ENCODE results near the gene NFKBIL1.
A peak's percentile ranks its signal among the peaks of the same experiment; 100 is the strongest.

NFKBIL1 gene

DNA sequence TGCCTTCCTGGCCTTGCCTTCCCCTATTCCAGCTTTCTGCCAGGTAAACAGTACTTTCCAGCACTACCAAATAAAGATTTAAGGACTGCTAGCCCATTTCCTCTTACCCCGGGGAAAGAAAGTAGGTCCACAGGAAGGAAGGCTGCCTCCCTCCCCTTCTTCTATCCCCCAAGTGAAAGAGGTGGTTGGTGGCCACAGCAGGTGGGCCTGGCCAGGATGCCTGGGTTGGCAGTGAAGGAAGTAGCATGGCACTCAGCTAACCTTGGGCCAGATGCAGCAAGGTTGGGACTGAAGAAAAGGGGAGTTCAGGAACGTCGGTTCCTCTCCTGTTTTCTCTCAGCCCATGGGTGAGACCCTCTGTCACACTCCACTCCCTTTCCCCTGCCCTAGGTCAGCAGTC is 8.9 kb downstream of the NFKBIL1 start:
- TF ChIP-seq, protein P1, sequence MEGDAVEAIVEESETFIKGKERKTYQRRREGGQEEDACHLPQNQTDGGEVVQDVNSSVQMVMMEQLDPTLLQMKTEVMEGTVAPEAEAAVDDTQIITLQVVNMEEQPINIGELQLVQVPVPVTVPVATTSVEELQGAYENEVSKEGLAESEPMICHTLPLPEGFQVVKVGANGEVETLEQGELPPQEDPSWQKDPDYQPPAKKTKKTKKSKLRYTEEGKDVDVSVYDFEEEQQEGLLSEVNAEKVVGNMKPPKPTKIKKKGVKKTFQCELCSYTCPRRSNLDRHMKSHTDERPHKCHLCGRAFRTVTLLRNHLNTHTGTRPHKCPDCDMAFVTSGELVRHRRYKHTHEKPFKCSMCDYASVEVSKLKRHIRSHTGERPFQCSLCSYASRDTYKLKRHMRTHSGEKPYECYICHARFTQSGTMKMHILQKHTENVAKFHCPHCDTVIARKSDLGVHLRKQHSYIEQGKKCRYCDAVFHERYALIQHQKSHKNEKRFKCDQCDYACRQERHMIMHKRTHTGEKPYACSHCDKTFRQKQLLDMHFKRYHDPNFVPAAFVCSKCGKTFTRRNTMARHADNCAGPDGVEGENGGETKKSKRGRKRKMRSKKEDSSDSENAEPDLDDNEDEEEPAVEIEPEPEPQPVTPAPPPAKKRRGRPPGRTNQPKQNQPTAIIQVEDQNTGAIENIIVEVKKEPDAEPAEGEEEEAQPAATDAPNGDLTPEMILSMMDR (conservative IDR thresholded peaks at IDR 0.05; ENCODE audit: low read length), result no peak
- DNase-seq (ENCODE audit: low read depth), result no peak

DNA sequence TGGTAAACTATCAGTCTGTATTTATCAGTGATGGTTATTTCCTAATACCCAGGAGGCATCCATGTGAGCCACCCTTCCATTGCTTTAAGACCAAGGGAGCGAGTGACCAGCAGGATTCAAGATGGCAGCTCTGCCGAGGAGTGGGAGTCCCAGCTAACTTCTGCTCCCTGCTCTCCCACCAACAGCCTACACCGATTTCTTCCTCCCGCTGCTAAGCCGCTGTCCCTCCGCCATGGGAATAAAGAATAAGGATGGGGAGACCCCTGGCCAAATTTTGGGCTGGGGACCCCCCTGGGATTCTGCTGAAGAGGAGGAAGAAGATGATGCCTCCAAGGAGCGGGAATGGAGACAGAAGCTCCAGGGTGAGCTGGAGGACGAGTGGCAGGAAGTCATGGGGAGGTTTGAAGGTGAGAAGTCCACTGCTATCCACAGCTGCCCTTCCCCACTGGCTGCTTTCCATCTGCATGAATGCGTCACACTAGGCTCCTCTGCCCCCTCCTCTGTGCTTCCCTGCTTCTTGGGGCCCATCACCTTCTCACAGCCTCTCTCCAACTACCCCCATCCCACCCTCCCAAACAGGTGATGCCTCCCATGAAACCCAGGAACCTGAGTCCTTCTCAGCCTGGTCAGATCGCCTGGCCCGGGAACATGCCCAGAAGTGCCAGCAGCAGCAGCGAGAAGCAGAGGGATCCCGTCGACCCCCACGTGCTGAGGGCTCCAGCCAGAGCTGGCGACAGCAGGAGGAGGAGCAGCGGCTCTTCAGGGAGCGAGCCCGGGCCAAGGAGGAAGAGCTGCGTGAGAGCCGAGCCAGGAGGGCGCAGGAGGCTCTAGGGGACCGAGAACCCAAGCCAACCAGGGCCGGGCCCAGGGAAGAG is 10.3 kb downstream of the NFKBIL1 start:
- TF ChIP-seq, protein P1 (conservative IDR thresholded peaks at IDR 0.05; ENCODE audit: low read length), result no peak
- no peak for DNase-seq (ENCODE audit: low read depth)
- no peak overlapping the region for H3K4me3 ChIP-seq (ENCODE audit: low read length)

More for the DNA sequence above, 8.9 kb downstream of the NFKBIL1 start:
- no peak overlapping the region for H3K4me3 ChIP-seq (ENCODE audit: low read length)

- no peak for DNase-seq (ENCODE audit: low read depth)
- TF ChIP-seq, protein P1 (conservative IDR thresholded peaks at IDR 0.05; ENCODE audit: low read length), result no peak
- no peak overlapping the region for H3K4me3 ChIP-seq (ENCODE audit: low read length)
Observed at GRCh38 chr6:31558318-31558625, 10.9 kb downstream of the NFKBIL1 start.

DNA sequence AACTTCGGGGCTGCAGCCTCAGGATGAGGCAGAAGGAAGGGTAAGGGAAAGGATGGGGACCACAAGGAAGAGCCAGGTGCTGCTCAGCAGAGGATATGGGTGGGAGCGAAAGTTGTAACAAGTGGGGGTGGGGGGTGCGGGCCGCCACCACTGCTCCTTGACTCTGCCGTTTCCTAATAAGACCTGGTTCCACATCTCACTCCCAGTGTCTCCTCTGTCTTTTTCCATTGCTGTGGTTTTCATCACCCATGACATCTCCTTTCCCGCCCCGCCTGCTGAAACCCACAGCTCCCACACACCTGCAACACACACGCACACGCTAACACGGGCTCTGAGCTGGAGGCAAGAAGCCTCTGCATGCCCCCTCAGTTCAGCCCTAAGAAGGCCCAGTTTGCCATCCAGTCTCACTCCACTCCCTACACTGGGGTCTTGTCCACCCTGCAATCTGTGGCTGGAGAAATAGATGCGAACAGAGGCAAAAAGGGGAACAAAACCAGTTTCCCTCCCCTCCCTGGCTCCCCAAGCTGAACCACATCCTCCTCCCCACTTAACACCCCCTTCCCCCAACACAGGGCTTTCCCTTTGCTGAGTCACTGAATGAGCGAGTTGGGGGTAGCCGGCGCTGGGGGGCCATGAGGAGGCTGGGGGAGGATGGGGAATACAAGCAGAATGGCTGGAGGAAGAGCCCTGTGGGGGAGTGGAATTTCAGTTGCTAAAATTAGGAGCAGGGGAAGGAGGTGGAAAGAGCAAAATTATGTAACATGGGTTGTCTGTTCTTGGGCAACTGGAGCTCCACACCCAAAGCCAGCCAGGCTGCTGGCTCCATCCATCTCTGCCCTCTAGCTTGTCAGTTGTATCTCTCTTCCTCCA is 11.5 kb downstream of the NFKBIL1 start:
- TF ChIP-seq, protein P1 (conservative IDR thresholded peaks at IDR 0.05; ENCODE audit: low read length), result no peak
- H3K4me3 ChIP-seq (ENCODE audit: low read length), result no peak overlapping the region
- peak; percentile 48 for DNase-seq (ENCODE audit: low read depth)

GRCh38 chr6:31559606-31559957 is 12.2 kb downstream of the NFKBIL1 start:
- TF ChIP-seq, protein P1 (conservative IDR thresholded peaks at IDR 0.05; ENCODE audit: low read length), result no peak
- DNase-seq (ENCODE audit: low read depth), result no peak
- H3K4me3 ChIP-seq (ENCODE audit: low read length), result no peak overlapping the region

- peak; percentile 67 for DNase-seq (ENCODE audit: low read depth)
- TF ChIP-seq, protein P1 (conservative IDR thresholded peaks at IDR 0.05; ENCODE audit: low read length), result no peak
- no peak overlapping the region for H3K4me3 ChIP-seq (ENCODE audit: low read length)
Observed at GRCh38 chr6:31559958-31560696, 12.7 kb downstream of the NFKBIL1 start.
